GM13977 (cell line): ENCODE results near the gene GRIK4.

Experiments used
- DNase-seq: peaks from one replicate; pipeline ENCODE4 v3.0.0; 2012; ENCODE audit warnings: low spot score
- CTCF ChIP-seq: IDR thresholded peaks from 2 replicates; pipeline ENCODE4 v1.5.1; 2012; ENCODE audit warnings: mild to moderate bottlenecking, control low read depth; ENCODE audit not compliant: insufficient read depth; ENCODE audit errors: extremely low read depth, missing control alignments
- in situ Hi-C: fragments of 300-500 bp; cut with MboI; formaldehyde crosslinking; loops from one replicate; pipeline ENCODE4 v1.12.0; 2022; ENCODE audit warnings: low sequenced_read_pairs, low pct_unique_long_range_greater_than_20kb, mixed read lengths, inconsistent platforms; ENCODE audit not compliant: unreplicated experiment

Gene GRIK4

GRCh38 chr11:120551191-120551590 is 39.6 kb downstream of the GRIK4 start:
- DNase-seq = no peak
- no peak for TF ChIP-seq CTCF
- in situ Hi-C loops = no loop called here

GRCh38 chr11:120554766-120555432 is 43.4 kb downstream of the GRIK4 start:
- in situ Hi-C loops = no loop called here
- TF ChIP-seq CTCF = no peak
- DNase-seq = peak; percentile 53

GRCh38 chr11:120555433-120555773 is 43.9 kb downstream of the GRIK4 start:
- TF ChIP-seq CTCF = no peak
- in situ Hi-C loops = no loop called here
- no peak for DNase-seq

GRCh38 chr11:120556797-120557196 is 45.2 kb downstream of the GRIK4 start:
- DNase-seq = no peak
- no peak for TF ChIP-seq CTCF
- in situ Hi-C loops = no loop called here

- no peak for TF ChIP-seq CTCF
- in situ Hi-C loops = no loop called here
- DNase-seq = no peak
Measured at GRCh38 chr11:120558744-120559431, 47.3 kb downstream of the GRIK4 start.

GRCh38 chr11:120561286-120561685 is 49.7 kb downstream of the GRIK4 start:
- in situ Hi-C loops = no loop called here
- no peak for TF ChIP-seq CTCF
- no peak for DNase-seq
